ENCODE results near the gene IGSF21.

IGSF21 gene

GRCh38 chr1:18348354-18348753 lies 240.8 kb downstream of the IGSF21 start:
- Histone ChIP-seq H3K4me3 (replicated peaks; ENCODE audit: low read depth, low read length) (no peak overlapping the region), H3K36me3 (ENCODE audit: control insufficient read depth, insufficient read depth, low read length) (no peaks in the 10 kb centered on the region), H3K27me3 (replicated peaks; ENCODE audit: control insufficient read depth, insufficient read depth, low read length) (no peaks in the 10 kb centered on the region; the same call in 1 of the 2 replicates)
- TF ChIP-seq CTCF (IDR thresholded peaks at IDR 0.05; ENCODE audit: insufficient read depth, low read length, poor library complexity, severe bottlenecking), result no peak
- no peak for DNase-seq (ENCODE audit: extremely low read depth, insufficient read length)

GRCh38 chr1:18350747-18351146 lies 243.1 kb downstream of the IGSF21 start:
- H3K27me3 ChIP-seq (replicated peaks; ENCODE audit: control insufficient read depth, insufficient read depth, low read length), result no peaks in the 10 kb centered on the region; the same call in none of the 2 replicates

GRCh38 chr1:18351735-18352134 lies 244.1 kb downstream of the IGSF21 start:
- DNase-seq (ENCODE audit: extremely low read depth, insufficient read length), result no peak
- H3K27me3 ChIP-seq (replicated peaks; ENCODE audit: control insufficient read depth, insufficient read depth, low read length), result no peaks in the 10 kb centered on the region; the same call in none of the 2 replicates
- no peak overlapping the region for H3K4me3 ChIP-seq (replicated peaks; ENCODE audit: low read depth, low read length)
- TF ChIP-seq CTCF (IDR thresholded peaks at IDR 0.05; ENCODE audit: insufficient read depth, low read length, poor library complexity, severe bottlenecking), result no peak
- no peaks in the 10 kb centered on the region for H3K36me3 ChIP-seq (ENCODE audit: control insufficient read depth, insufficient read depth, low read length)

More at GRCh38 chr1:18350747-18351146, 243.1 kb downstream of the IGSF21 start:
- H3K4me3 ChIP-seq (replicated peaks; ENCODE audit: low read depth, low read length), result no peak overlapping the region
- TF ChIP-seq CTCF (IDR thresholded peaks at IDR 0.05; ENCODE audit: insufficient read depth, low read length, poor library complexity, severe bottlenecking), result no peak
- no peaks in the 10 kb centered on the region for H3K36me3 ChIP-seq (ENCODE audit: control insufficient read depth, insufficient read depth, low read length)
- DNase-seq (ENCODE audit: extremely low read depth, insufficient read length), result no peak

GRCh38 chr1:18352636-18353265 lies 245.2 kb downstream of the IGSF21 start:
- Histone ChIP-seq H3K4me3 (replicated peaks; ENCODE audit: low read depth, low read length) (no peak overlapping the region), H3K36me3 (ENCODE audit: control insufficient read depth, insufficient read depth, low read length) (no peaks in the 10 kb centered on the region), H3K27me3 (replicated peaks; ENCODE audit: control insufficient read depth, insufficient read depth, low read length) (no peaks in the 10 kb centered on the region; the same call in none of the 2 replicates)
- no peak for TF ChIP-seq CTCF (IDR thresholded peaks at IDR 0.05; ENCODE audit: insufficient read depth, low read length, poor library complexity, severe bottlenecking)
- no peak for DNase-seq (ENCODE audit: extremely low read depth, insufficient read length)

- H3K27me3 ChIP-seq (replicated peaks; ENCODE audit: control insufficient read depth, insufficient read depth, low read length), result no peaks in the 10 kb centered on the region; the same call in none of the 2 replicates
- H3K36me3 ChIP-seq (ENCODE audit: control insufficient read depth, insufficient read depth, low read length), result no peaks in the 10 kb centered on the region
- no peak for TF ChIP-seq CTCF (IDR thresholded peaks at IDR 0.05; ENCODE audit: insufficient read depth, low read length, poor library complexity, severe bottlenecking)
- DNase-seq (ENCODE audit: extremely low read depth, insufficient read length), result no peak
- H3K4me3 ChIP-seq (replicated peaks; ENCODE audit: low read depth, low read length), result no peak overlapping the region
These were observed 245.9 kb downstream of the IGSF21 start for GRCh38 chr1:18353528-18353927.

Data from GM06990 (cell line).